GM10248 (cell line): ENCODE measurements around the gene ACTL8.

Experiments used
- CTCF ChIA-PET: fragments of 300-600 bp; sonication (Branson Sonifier 250); formaldehyde crosslinking; extraction: SDS; loops from one replicate; lab custom pipeline; 2021; ENCODE audit warnings: antibody characterized with exemption; lab: Yijun Ruan, JAX
- POLR2A ChIA-PET: fragments of 350-650 bp; sonication (Branson Sonifier 250); formaldehyde crosslinking; extraction: SDS; loops from one replicate; lab custom pipeline; 2020; ENCODE audit warnings: antibody characterized with exemption; lab: Yijun Ruan, JAX
- DNase-seq: peaks from one replicate; pipeline ENCODE4 v3.0.0; 2012; ENCODE audit errors: extremely low spot score
- TF ChIP-seq, protein P1 (sequence below): IDR thresholded peaks from 2 replicates; pipeline ENCODE4 v1.5.1; 2012; ENCODE audit warnings: mild to moderate bottlenecking, low read depth; ENCODE audit errors: extremely low read depth, missing control alignments, control extremely low read depth

Gene ACTL8

DNA sequence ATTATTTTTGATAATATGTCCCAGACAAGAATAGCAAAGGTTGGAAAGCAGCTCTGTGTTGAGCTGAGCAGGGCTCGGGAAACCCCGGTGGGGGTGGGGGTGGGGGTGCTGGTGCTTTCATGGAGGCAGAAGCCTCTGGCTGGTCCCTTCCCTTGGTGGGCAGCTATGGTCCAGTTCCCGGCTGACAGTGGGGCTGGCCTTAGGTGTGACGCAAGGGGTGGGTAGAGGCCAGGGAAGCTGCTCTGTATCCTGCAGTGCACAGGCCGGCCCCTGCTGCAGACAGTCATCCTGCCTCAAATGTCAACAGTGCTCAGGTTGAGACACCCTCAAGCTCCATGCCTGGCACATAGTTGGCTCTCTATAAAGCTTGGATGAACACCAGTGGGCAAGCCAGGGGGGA lies 8.9 kb downstream of the ACTL8 start:
- TF ChIP-seq, protein P1, sequence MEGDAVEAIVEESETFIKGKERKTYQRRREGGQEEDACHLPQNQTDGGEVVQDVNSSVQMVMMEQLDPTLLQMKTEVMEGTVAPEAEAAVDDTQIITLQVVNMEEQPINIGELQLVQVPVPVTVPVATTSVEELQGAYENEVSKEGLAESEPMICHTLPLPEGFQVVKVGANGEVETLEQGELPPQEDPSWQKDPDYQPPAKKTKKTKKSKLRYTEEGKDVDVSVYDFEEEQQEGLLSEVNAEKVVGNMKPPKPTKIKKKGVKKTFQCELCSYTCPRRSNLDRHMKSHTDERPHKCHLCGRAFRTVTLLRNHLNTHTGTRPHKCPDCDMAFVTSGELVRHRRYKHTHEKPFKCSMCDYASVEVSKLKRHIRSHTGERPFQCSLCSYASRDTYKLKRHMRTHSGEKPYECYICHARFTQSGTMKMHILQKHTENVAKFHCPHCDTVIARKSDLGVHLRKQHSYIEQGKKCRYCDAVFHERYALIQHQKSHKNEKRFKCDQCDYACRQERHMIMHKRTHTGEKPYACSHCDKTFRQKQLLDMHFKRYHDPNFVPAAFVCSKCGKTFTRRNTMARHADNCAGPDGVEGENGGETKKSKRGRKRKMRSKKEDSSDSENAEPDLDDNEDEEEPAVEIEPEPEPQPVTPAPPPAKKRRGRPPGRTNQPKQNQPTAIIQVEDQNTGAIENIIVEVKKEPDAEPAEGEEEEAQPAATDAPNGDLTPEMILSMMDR, result no peak
- DNase-seq, result no peak
- POLR2A ChIA-PET, result no interaction called here
- CTCF ChIA-PET, result interaction anchor here (0.9 kb wide), 1 partner anchor 58 kb away, joined by 3 read pairs; no protein-coding TSS in a partner anchor

DNA sequence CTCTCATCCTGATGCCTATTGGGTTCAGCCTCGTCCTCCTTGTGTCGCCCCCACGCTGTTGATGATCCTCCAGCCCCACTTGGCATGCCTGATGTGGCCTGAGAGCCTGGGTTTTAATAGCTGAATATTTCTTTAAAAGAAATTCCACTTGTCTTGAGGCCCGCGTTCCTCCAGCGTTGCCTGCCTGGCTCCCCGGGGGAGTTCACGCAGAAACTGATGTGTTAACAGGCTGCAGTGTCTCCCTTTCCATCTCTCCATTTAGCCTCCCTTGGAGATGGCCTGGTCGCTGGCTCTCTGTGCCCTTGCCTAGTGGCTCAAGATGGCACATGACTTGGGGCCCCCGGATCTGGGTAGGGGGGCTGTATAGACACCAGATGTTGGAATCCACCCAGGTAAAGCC lies 9.5 kb downstream of the ACTL8 start:
- TF ChIP-seq, protein P1, result no peak
- DNase-seq, result no peak
- ChIA-PET POLR2A (no interaction called here), CTCF (interaction anchor here (0.9 kb wide), 1 partner anchor 58 kb away, joined by 3 read pairs; no protein-coding TSS in a partner anchor)

DNA sequence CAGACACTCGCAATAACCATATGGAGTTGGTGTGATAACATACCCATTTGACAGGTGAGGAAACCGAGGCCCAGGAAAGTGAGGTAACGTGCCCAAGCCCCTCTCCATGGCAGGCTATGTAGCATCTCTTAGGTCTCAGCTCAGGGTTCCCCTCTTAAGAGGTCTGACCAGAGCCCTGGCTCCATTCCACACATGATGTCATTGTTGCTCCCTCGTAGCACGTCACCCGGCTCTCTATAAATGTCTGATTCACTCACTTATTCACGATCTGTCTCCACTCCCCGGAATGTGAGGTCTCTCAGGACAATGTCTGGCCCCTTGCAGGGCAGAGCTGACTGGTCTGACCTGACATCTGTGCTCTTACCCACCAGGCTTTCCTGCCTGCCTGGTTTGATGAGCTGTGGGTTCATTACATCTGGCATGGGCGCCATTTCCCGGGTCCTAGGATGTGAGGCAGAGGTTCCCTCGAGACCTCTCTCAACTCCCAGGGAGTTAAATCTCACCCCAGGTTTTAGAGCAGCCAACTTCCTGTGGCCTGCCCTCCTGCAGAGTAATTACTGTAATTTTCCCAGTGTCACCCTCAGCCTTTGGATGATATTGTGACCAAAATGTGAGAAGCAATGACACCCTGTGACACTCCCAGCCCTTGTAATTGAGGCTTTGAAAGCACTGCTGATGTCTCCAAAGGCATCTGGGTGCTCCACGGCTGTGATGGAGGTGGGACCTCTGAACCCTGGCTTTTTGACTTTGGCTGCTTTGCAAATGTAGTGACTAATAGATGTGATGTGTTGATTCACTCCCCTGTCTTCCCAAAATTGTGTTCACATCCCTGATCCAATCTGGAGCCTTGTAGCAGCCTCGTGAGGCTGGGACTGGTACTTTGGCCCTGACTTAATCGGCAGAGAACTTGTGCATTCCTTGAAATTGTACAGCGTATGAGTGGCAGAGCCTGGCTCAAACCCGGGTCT lies 10.6 kb downstream of the ACTL8 start:
- CTCF ChIA-PET, result no interaction called here
- DNase-seq, result no peak
- POLR2A ChIA-PET, result no interaction called here
- TF ChIP-seq, protein P1, result no peak

DNA sequence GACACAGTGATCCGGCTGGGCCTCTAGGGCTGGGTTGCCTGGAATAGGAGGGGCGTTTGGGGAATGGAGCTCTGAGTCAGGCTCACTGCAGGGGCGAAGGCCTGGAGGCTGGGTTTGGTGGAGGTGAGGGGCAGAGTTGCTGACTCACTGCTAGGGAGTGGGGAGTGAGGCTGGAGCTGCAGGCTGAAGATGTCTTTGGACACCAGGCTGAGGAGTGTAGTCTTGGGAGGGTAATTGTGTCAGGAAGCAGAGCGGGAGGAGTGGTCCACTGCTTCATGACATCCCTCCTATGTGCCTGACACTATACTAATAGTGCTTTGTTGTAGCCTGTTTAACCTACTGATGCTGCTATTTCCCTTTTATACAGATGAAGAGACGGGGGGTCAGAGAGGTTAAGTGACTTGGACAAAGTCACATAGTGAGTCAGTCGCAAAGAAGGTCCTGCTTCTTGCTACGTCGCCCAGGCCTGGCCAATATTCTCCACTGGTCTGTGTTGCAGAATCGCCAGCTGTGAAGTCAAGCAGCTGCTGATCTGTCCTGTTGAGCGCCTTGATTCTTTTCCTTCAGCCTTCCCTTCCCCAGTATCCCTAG lies 13.6 kb downstream of the ACTL8 start:
- ChIA-PET POLR2A (no interaction called here), CTCF (no interaction called here)
- DNase-seq, result no peak
- TF ChIP-seq, protein P1, result no peak

DNA sequence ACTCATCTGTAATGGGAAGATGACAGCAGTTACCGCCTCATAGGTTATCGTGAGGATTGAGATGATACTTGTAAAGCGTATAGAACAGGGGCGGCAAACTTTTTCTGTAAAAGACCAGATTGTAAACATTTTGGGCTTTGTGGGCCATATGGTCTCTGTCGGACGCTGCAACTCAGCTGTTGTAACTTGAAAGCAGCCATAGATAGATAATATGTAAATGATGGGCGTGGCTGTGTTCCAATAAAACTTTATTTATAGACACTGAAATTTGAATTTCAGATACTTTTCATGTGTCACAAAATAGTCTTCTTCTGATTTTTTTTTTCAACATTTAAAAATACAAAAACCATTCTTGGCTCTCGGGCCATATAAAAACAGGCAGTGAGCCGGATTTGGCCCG lies 15.8 kb downstream of the ACTL8 start:
- ChIA-PET POLR2A (no interaction called here), CTCF (no interaction called here)
- TF ChIP-seq, protein P1, result no peak
- no peak for DNase-seq

DNA sequence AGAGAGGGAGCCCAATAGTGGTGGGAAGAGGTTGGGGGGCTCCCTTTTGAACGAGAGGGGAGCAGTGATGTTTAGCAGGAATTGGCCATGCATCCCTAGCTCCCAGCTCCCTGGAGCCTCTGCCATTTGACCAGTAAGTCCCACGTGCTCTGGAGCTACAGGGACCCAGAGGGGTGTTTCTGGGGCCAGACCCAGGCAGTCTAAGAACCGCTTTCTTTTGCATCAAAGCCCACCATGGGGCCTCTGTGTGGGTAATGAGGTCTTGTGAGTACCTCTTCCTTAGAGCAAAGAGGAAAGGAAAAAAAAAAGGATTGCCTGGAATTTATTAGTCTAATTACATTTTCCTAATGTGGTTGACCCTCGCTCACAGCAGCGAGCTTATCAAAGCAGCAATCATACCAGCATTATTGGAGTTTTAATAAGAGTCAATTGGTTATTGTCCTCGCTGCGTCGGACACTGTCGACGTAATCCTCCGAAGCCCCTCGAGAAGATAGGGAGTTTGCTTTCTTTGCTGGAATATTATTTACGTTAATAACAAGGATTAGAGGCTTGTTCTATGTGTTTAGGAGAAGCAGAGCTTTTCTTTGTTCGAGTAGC lies 17.6 kb downstream of the ACTL8 start:
- ChIA-PET CTCF (no interaction called here), POLR2A (no interaction called here)
- TF ChIP-seq, protein P1, result no peak
- no peak for DNase-seq
